Vagina (tissue), 2 donors: ENCODE data around the gene PNPLA1.

Experiments used
- POLR2AphosphoS5 ChIP-seq, 2 donors: sonication (generic); formaldehyde crosslinking; IDR thresholded peaks; one replicate each; pipeline ENCODE4 v1.9.0; 2017; ENCODE audit warnings: antibody characterized with exemption in 2 of 2, mild to moderate bottlenecking in 2 of 2, low read depth in 1 of 2; ENCODE audit not compliant: insufficient read depth in 1 of 2
- TF ChIP-seq, protein P1 (sequence below), 3 experiments: fragments of 450-650 bp in 2 of 3; fragments of 200-600 bp in 1 of 3; sonication (generic) in 1 of 3; IDR thresholded peaks; one replicate each; pipeline ENCODE4 v1.5.1; 2017 to 2019; ENCODE audit warnings: antibody characterized with exemption in 3 of 3, mild to moderate bottlenecking in 2 of 3, moderate library complexity in 2 of 3

DNA sequence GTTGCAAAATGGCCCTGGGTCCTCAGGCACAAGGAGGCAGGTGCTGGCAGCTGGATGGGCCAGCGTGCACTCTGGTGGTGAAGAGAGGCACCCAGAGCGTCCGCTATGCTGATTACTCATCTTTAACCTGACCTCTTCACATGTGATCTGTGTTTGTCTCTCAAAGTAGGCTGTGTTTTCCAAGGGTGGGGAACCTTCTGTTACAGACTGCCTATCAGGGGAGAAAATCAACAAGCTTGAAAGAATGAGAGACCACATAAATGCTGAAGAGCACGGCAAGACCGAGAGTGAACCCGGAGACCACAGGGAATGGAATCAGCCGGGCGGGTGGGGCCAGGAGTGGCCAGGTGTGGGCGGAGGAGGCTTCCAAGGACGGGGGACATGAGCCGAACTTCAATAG is 50.6 kb downstream of the PNPLA1 start:
- TF ChIP-seq, protein P1, sequence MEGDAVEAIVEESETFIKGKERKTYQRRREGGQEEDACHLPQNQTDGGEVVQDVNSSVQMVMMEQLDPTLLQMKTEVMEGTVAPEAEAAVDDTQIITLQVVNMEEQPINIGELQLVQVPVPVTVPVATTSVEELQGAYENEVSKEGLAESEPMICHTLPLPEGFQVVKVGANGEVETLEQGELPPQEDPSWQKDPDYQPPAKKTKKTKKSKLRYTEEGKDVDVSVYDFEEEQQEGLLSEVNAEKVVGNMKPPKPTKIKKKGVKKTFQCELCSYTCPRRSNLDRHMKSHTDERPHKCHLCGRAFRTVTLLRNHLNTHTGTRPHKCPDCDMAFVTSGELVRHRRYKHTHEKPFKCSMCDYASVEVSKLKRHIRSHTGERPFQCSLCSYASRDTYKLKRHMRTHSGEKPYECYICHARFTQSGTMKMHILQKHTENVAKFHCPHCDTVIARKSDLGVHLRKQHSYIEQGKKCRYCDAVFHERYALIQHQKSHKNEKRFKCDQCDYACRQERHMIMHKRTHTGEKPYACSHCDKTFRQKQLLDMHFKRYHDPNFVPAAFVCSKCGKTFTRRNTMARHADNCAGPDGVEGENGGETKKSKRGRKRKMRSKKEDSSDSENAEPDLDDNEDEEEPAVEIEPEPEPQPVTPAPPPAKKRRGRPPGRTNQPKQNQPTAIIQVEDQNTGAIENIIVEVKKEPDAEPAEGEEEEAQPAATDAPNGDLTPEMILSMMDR (IDR thresholded peaks at IDR 0.05) = no peak
- TF ChIP-seq POLR2AphosphoS5 (IDR thresholded peaks at IDR 0.05; ENCODE audit: insufficient read depth in 1 of 2, low read depth in 1 of 2) = no peak
